HG03378 (cell line): Measurements from ENCODE around the gene FETUB.

ENCODE experiments used
- ATAC-seq: cut with Tn5 transposase; IDR thresholded peaks from one replicate; pipeline ENCODE4 v1.9.1; 2021; ENCODE audit warnings: mild to moderate bottlenecking, moderate library complexity; ENCODE audit not compliant: unreplicated experiment

The FETUB gene

GRCh38 chr3:186639778-186640472 is at the start of gene FETUB:
Gene FETUB, plus strand, starts transcription at chr3:186640399. Its CDS starts 62 bp downstream, at chr3:186640461.
- no peak for ATAC-seq

GRCh38 chr3:186590580-186591295 is 49.5 kb upstream of the FETUB start:
- ATAC-seq: no peak

- no peak for ATAC-seq
Observed at GRCh38 chr3:186592682-186593081, 47.5 kb upstream of the FETUB start.

GRCh38 chr3:186593862-186594261 is 46.3 kb upstream of the FETUB start:
- ATAC-seq: no peak

GRCh38 chr3:186594591-186595113 is 45.5 kb upstream of the FETUB start:
- no peak for ATAC-seq

GRCh38 chr3:186596568-186597287 is 43.5 kb upstream of the FETUB start:
- no peak for ATAC-seq

GRCh38 chr3:186598108-186598784 is 42.0 kb upstream of the FETUB start:
- no peak for ATAC-seq

- no peak for ATAC-seq
Observed at GRCh38 chr3:186598794-186599141, 41.4 kb upstream of the FETUB start.

- no peak for ATAC-seq
Observed at GRCh38 chr3:186599142-186599784, 40.9 kb upstream of the FETUB start.

- ATAC-seq: no peak
Observed at GRCh38 chr3:186599785-186600166, 40.4 kb upstream of the FETUB start.

GRCh38 chr3:186600896-186601295 is 39.3 kb upstream of the FETUB start:
- ATAC-seq: no peak

- no peak for ATAC-seq
Observed at GRCh38 chr3:186603159-186603558, 37.0 kb upstream of the FETUB start.

- ATAC-seq: no peak
Observed at GRCh38 chr3:186605078-186605477, 35.1 kb upstream of the FETUB start.

GRCh38 chr3:186605561-186606545 is 34.3 kb upstream of the FETUB start:
- ATAC-seq: no peak

GRCh38 chr3:186608624-186609215 is 31.5 kb upstream of the FETUB start:
- no peak for ATAC-seq

GRCh38 chr3:186609247-186609868 is 30.8 kb upstream of the FETUB start:
- no peak for ATAC-seq

- no peak for ATAC-seq
Observed at GRCh38 chr3:186612065-186612464, 28.1 kb upstream of the FETUB start.
